Endothelial cell of umbilical vein (primary cell): ENCODE results near the gene ECPAS.

Experiments
- EZH2 ChIP-seq: IDR thresholded peaks from 2 replicates; pipeline ENCODE4 v1.6.1; 2012; ENCODE audit warnings: borderline replicate concordance, low read depth, mild to moderate bottlenecking, moderate library complexity, low read length, inconsistent platforms; ENCODE audit not compliant: severe bottlenecking
- FOS ChIP-seq: IDR thresholded peaks from 2 replicates; pipeline ENCODE4 v1.6.1; 2011; ENCODE audit warnings: mild to moderate bottlenecking, low read length, moderate library complexity, borderline replicate concordance; ENCODE audit not compliant: insufficient read depth
- JUN ChIP-seq: IDR thresholded peaks from 2 replicates; pipeline ENCODE4 v1.6.1; 2011; ENCODE audit warnings: borderline replicate concordance, low read depth; ENCODE audit not compliant: insufficient read length, insufficient read depth
- POLR2A ChIP-seq: IDR thresholded peaks from 2 replicates; pipeline ENCODE4 v1.6.1; 2012; ENCODE audit warnings: low read depth, mild to moderate bottlenecking, control low read depth, low read length
- POLR2AphosphoS5 ChIP-seq: IDR thresholded peaks from 2 replicates; pipeline ENCODE4 v1.6.1; 2012; ENCODE audit warnings: low read depth, mild to moderate bottlenecking, control low read depth, low read length, moderate library complexity; ENCODE audit not compliant: insufficient read depth
- TF ChIP-seq, protein P1 (sequence below), 2 donors: IDR thresholded peaks; 1 replicate in 1 of 2; 2 replicates in 1 of 2; pipeline ENCODE4 v1.5.1; 2011; ENCODE audit warnings: low read length in 2 of 2, mild to moderate bottlenecking in 2 of 2, moderate library complexity in 2 of 2, control low read depth in 1 of 2, inconsistent platforms in 1 of 2, low read depth in 1 of 2; ENCODE audit not compliant: insufficient read depth in 1 of 2; ENCODE audit errors: extremely low read depth in 1 of 2

GRCh38 chr9:111431684-111432083 is 52.5 kb downstream of the ECPAS start:
- TF ChIP-seq, protein P1, sequence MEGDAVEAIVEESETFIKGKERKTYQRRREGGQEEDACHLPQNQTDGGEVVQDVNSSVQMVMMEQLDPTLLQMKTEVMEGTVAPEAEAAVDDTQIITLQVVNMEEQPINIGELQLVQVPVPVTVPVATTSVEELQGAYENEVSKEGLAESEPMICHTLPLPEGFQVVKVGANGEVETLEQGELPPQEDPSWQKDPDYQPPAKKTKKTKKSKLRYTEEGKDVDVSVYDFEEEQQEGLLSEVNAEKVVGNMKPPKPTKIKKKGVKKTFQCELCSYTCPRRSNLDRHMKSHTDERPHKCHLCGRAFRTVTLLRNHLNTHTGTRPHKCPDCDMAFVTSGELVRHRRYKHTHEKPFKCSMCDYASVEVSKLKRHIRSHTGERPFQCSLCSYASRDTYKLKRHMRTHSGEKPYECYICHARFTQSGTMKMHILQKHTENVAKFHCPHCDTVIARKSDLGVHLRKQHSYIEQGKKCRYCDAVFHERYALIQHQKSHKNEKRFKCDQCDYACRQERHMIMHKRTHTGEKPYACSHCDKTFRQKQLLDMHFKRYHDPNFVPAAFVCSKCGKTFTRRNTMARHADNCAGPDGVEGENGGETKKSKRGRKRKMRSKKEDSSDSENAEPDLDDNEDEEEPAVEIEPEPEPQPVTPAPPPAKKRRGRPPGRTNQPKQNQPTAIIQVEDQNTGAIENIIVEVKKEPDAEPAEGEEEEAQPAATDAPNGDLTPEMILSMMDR (IDR thresholded peaks at IDR 0.05; ENCODE audit: extremely low read depth in 1 of 2, insufficient read depth in 1 of 2, low read depth in 1 of 2, low read length in 2 of 2), result no peak
- no peak for TF ChIP-seq POLR2A
- TF ChIP-seq POLR2AphosphoS5, result no peak
- TF ChIP-seq EZH2, result no peak
- TF ChIP-seq JUN, result no peak
- TF ChIP-seq FOS, result no peak
